GM21786 (cell line): ENCODE results near the gene MBP.
"Not testable (repeated sequence)": the region's sequence is repeated elsewhere in the genome, so short reads cannot be mapped to it uniquely, and the experiment has no call there.

Experiments
- ATAC-seq: cut with Tn5 transposase; IDR thresholded peaks from one replicate; pipeline ENCODE4 v1.9.1; 2021; ENCODE audit not compliant: unreplicated experiment

The MBP gene

GRCh38 chr18:77035380-77036187 lies 97.0 kb downstream of the MBP start:
- no peak for ATAC-seq

DNA sequence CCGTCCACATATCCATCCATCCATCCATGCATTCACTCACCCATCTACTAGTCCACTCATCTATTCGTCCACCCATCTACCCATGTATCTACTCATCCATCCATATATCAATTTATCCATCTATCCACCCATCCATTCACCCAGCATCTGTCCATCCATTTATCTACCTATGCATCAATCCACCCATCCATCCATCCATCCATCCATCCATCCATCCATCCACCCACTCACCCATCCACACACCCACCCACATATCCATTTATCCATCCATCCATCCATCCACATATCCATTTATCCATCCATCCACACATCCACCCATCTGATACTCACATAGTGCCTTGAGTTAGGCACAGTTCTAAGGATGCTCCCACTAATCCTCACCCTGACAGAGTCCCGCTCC lies 99.0 kb downstream of the MBP start:
- ATAC-seq, result no peak

GRCh38 chr18:77032181-77032701 lies 100.3 kb downstream of the MBP start:
- no peak for ATAC-seq

DNA sequence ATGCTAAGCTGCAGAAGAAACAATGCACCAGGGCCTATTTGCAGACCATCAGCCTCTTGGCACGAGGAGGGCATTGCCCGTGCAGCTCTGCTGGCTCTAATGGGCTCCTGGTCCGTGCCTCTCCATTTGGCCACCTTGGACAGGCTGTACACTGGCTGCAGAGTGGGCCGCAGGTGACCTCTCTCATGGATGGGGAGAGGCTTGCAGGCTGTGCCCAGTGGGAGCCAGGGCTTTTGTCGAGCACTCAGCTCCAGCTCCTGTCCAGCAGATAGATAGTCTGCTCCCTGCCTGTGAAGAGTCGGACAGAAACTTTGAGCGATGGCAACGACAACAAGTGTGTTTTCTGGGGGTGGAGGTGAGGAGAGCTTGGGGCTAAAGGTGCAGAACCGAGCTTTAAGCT lies 100.9 kb downstream of the MBP start:
- ATAC-seq, result no peak

- ATAC-seq, result no peak
Observed at GRCh38 chr18:77030201-77030600, 102.4 kb downstream of the MBP start.

GRCh38 chr18:77025831-77026363 lies 106.7 kb downstream of the MBP start:
- no peak for ATAC-seq

DNA sequence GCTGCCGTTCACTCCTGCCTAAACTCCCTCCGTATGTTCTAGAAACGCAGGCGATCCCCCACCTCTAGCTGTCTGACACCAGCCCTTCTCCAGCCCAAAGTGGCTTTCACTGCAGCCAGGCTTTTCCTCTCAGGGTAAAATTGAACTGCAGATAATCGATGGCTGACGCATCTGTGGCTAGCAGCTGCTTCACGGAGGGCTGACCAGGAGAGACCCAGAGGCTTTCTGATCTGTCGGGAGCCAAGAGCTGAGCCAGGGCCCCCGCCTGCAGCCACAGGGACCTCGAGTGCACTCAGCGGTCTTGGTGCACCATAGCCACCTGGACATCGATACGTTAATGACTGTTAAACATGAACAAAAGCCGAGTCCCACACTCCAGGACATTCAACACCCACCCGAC lies 107.5 kb downstream of the MBP start:
- ATAC-seq, result no peak

- no peak for ATAC-seq
Observed at GRCh38 chr18:77024476-77024875, 108.1 kb downstream of the MBP start.

DNA sequence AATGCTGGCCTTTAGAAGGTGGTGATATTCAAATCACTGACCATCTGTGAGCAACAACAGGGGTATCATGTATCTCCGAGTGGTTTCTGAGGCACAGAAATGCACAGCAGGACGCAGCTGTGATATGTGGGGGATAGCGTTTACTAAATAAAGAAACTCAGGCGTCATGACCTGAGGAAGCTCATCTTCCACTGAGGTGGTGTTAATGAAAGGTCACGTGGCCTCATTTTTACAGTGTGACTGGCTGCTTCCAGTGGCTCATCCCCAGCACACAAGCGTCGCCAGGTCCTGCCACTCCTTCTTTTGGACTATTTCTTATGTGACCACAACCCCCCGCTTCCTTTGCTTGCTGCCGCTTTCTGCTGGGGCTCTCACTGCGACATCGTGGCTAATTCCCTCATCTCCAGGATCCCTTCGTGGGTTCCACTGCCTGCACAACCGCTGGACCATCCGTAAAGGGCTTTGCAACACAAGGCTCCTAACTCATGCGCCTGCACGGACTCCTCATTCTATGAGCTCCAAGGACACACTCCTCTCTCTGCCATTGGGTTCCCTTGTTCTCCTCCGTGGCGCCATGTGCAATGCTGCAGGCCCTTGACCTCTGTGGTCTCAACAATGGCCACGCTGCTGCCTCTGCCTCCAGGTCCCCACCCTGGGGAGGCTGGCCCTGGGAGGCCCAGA lies 109.3 kb downstream of the MBP start:
- ATAC-seq, result peak; percentile 60

DNA sequence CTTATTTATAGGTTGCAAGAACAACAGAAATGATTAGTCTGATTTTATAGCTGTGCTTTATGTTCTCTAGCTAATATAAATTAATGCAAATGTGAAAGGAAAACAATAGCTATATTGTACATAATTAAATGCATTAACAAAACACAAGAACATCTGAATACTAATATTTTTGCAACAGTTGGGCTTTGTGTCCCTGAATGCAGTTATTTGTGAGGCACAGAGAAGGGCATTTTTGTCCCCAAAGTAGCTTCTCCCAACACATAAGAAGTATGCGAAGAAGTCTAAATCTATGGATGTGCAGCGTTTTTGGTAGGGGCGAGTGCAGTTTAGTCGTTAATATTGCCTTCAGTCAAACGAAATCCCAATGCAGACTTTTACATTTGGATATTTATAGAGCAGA lies 110.0 kb downstream of the MBP start:
- ATAC-seq, result no peak

- no peak for ATAC-seq
Observed at GRCh38 chr18:77022116-77022515, 110.5 kb downstream of the MBP start.

DNA sequence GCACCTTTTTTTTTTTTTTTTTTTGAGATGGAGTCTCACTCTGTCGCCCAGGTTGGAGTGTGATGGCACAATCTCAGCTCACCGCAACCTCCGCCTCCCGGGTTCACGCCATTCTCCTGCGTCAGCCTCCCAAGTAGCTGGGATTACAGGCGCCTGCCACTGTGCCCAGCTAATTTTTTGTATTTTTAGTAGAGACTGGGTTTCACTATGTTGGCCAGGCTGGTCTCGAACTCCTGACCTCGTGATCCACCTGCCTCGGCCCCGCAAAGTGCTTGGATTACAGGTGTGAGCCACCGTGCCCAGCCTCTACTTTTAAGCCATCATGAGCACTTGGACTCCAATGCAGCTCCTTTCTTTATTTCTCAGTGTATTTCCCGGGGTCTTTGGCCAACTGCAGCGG lies 111.1 kb downstream of the MBP start:
- not testable (repeated sequence) for ATAC-seq

DNA sequence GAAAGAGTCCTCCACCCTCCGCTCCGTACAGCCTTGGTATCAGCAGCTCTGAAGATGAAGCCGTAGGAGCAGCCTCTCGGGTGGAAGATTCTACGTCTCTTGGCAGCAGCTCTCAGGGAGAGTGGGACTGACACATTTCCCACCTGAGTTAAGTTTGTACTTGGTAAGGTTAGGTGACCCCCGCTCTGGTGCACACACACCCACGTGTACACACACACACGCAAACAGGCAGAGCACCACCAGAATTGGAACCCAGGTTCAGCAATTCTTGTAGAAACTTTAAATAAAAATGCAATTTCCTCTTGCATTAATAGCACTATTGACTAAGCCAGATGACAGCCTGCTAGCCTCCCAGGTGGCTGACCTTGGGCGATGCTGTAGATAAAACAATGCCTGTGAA lies 111.5 kb downstream of the MBP start:
- ATAC-seq, result no peak

- no peak for ATAC-seq
Observed at GRCh38 chr18:77020561-77020960, 112.0 kb downstream of the MBP start.

GRCh38 chr18:77019641-77020040 lies 112.9 kb downstream of the MBP start:
- ATAC-seq, result no peak

DNA sequence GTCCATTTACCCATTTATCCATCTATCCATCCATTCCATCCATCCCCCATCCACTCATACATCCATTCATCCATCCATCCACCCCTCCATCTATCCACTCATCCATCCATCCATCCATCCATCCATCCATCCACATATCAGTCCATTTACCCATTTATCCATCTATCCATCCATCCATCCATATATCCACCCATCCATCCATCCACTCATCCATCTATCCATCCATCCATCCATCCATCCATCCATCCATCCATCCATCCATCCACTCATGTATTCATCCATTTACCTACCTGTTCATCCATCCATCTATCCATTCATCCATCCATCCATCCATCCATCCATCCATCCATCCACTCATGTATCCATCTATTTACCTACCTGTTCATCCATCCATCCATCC lies 113.9 kb downstream of the MBP start:
- not testable (repeated sequence) for ATAC-seq

DNA sequence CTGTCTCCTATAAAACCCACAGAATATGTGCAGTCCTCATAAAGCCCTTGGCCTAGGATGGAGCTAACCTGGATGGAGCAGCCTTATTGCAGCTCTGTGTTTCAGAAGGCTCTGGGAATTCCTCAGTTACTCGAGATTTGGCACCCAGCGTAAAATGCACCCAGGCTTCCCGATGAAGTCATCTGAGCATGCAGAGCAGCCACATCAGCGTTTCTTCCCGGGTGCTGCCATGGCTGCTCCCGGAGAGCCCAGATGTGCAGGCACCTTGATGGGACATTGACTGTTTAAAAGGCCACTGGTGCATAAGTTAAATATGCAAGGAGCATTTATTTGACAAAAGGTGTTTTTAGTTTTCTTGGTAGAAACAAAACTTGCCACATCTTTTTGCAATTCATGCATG lies 115.2 kb downstream of the MBP start:
- ATAC-seq, result no peak

DNA sequence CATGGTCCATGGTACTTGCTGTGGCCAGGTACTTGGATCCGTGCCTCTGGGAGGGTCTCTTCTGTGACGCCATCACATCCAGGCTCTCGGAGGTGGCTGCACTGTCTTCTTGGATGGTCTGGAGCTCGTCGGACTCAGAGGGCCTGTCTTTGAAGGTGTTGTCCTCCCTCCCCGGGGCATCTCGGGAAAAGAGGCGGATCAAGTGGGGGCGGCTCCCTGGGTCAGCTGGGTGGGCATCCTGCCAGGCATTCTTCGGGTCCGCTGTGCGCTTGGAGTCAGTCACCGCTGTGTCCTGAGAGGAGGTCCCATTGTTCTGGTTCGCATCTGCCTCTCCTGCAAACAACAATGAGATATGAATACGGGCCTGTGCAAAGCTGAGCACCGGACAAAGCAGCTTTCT lies 115.6 kb downstream of the MBP start:
- ATAC-seq, result no peak

DNA sequence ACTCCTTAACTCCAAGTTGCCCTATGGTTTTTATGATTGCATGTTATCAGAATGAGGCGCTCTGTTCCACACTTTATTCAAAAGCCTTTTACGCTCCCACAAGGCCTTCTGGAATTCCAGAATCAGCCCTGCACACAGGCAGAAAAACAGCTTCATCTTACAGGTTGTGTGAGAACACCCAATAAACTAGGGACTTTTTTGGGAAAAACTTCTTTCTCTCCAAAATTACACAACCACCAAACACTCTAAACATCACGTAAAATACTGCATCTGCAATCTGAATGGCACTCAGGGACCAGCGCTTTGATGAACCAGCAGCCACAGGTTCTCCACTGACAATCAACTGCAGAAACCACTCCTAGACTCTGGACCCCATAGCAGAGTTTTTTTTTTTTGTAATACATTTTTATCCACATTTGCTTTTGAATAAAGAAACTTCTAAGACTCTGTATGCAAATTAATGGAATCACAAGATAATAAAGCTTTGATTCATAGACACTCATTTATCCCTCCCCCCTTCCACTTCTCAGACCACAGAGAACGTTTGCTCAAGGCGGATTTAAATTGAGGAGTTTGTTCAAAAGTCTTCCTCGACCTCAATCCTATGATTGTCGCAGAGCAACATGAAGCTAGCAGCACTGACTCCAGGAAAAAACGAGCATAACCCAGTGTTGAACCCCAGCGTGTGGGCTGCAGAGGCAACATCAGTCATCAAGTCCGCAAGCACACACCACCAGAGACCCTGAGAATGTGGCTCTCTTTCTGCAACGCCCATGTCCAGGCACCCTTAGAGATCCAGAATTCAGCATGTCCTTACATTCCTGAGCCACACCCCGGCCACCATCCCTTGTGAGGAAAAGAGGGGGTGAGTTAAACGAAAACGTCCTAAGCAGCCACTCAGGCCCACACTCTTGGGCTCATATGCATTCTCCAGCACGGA lies 116.5 kb downstream of the MBP start:
- no peak for ATAC-seq

DNA sequence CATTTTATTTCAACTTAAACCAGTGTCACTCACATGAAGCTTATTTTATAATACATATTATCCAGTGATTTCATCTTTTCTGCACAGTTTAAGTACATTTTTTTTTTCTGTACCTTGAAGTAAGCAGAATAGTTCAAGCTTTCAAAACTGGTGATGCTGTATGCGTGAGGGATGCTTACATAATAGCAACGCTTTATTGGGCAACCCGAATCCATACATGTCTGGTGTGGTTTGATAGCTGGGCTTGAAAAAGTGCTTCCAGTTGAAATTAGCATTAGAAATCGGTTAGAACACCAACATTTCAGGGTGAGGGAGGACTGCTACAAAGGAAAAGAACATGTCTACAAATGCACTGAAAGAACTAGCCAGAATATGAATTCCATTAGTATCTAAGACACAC lies 117.4 kb downstream of the MBP start:
- ATAC-seq, result no peak

DNA sequence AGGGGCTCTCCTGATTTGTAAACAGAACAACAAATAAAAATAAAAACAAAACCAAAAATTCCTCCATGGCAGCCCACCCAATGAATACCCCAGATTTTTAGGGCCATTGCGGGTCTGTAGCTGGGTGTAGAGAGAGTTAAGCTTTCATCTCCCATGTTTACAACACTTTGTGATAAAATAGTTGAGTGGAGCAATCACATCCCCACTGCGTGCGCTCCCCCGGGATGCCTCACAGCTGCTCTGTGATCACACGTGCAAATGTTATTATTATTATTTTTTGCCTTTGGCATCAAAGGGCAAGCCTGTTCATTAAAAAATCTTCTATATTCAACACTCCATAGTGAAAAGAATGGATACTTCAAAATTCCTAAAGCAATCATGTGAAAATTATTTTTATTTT lies 118.0 kb downstream of the MBP start:
- ATAC-seq, result no peak
